Panc1 (cell line): ENCODE results near the gene AATK.

Source experiments
- CTCF ChIP-seq: fragments of 450-650 bp; IDR thresholded peaks from 2 replicates; pipeline ENCODE4 v1.5.1; 2017; ENCODE audit warnings: mild to moderate bottlenecking
- TCF7L2 ChIP-seq: IDR thresholded peaks from 2 replicates; pipeline ENCODE4 v1.6.1; 2011; ENCODE audit warnings: mild to moderate bottlenecking, low read depth, low read length, inconsistent platforms
- TF ChIP-seq, protein P1 (sequence below), 2 experiments: IDR thresholded peaks; 2 replicates each; pipeline ENCODE4 v1.6.1; 2011 to 2012; ENCODE audit warnings: low read depth in 2 of 2, control low read depth in 1 of 2, low read length in 1 of 2, mild to moderate bottlenecking in 1 of 2, moderate library complexity in 1 of 2; ENCODE audit not compliant: insufficient read depth in 1 of 2

- TF ChIP-seq CTCF, result no peak
- TF ChIP-seq, protein P1, sequence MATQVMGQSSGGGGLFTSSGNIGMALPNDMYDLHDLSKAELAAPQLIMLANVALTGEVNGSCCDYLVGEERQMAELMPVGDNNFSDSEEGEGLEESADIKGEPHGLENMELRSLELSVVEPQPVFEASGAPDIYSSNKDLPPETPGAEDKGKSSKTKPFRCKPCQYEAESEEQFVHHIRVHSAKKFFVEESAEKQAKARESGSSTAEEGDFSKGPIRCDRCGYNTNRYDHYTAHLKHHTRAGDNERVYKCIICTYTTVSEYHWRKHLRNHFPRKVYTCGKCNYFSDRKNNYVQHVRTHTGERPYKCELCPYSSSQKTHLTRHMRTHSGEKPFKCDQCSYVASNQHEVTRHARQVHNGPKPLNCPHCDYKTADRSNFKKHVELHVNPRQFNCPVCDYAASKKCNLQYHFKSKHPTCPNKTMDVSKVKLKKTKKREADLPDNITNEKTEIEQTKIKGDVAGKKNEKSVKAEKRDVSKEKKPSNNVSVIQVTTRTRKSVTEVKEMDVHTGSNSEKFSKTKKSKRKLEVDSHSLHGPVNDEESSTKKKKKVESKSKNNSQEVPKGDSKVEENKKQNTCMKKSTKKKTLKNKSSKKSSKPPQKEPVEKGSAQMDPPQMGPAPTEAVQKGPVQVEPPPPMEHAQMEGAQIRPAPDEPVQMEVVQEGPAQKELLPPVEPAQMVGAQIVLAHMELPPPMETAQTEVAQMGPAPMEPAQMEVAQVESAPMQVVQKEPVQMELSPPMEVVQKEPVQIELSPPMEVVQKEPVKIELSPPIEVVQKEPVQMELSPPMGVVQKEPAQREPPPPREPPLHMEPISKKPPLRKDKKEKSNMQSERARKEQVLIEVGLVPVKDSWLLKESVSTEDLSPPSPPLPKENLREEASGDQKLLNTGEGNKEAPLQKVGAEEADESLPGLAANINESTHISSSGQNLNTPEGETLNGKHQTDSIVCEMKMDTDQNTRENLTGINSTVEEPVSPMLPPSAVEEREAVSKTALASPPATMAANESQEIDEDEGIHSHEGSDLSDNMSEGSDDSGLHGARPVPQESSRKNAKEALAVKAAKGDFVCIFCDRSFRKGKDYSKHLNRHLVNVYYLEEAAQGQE (IDR thresholded peaks at IDR 0.05; ENCODE audit: insufficient read depth in 1 of 2, low read depth in 2 of 2, low read length in 1 of 2), result no peak
- no peak for TF ChIP-seq TCF7L2
These were observed 29.2 kb upstream of the AATK start for GRCh38 chr17:81194941-81195901.
